ENCODE data around the gene TEX12. TPM values are rescaled to one million over a fixed set of nuclear protein-coding genes. Genes with fewer than 3 reads are reported as not detected.
"Not testable (repeated sequence)": the region's sequence is repeated elsewhere in the genome, so short reads cannot be mapped to it uniquely, and the experiment has no call there.

TEX12 gene
- total RNA-seq, 1 donor from 2014 or later, result not detected

DNA sequence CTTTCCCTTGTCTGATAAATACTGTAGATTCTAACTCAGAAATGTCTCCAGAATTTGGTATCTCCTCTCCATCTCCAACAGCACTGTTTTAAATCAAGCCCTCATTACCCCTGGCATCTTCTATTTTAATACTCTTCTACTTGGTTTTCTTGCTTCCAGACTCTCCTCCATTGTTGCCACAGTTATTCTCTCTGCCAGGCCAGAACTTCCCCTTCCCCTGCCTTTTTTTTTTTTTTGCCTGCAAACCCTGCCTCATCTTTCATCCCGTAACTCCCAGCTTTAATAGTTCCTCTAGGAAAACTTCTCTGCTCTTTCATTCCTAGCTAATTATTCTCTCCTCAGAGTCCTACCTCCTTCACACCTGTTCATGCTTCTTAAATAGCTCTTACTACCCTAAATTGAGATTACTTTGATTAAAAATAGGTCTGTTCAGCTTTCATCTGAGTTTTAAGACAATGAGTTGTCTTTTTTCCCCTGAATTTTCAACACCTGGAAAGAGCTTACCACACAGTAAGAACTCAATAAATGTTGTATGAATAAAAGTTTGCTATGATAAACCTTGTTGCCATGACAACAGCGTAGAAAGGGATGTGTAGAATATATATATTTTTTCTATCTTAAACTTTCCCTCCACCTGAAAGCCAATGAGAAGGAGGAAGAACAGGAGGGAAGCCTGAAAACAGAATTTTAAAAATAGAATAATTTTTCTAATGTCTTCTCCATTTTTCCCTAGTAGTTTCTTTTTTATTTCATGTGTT is 6.9 kb upstream of the TEX12 start:
- TF ChIP-seq, protein P1, sequence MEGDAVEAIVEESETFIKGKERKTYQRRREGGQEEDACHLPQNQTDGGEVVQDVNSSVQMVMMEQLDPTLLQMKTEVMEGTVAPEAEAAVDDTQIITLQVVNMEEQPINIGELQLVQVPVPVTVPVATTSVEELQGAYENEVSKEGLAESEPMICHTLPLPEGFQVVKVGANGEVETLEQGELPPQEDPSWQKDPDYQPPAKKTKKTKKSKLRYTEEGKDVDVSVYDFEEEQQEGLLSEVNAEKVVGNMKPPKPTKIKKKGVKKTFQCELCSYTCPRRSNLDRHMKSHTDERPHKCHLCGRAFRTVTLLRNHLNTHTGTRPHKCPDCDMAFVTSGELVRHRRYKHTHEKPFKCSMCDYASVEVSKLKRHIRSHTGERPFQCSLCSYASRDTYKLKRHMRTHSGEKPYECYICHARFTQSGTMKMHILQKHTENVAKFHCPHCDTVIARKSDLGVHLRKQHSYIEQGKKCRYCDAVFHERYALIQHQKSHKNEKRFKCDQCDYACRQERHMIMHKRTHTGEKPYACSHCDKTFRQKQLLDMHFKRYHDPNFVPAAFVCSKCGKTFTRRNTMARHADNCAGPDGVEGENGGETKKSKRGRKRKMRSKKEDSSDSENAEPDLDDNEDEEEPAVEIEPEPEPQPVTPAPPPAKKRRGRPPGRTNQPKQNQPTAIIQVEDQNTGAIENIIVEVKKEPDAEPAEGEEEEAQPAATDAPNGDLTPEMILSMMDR (IDR thresholded peaks at IDR 0.05), result no peak
- DNase-seq, result no peak
- Mint-ChIP-seq H3K36me3 (ENCODE audit: low read depth) (no peaks in the 10 kb centered on the region), H3K4me1 (peaks cover 9% of the 10 kb centered on the region), H3K27ac (no peak overlapping the region), H3K4me3 (no peak overlapping the region), H3K9me3 (no peaks in the 10 kb centered on the region), H3K27me3 (peaks cover 11% of the 10 kb centered on the region)
- ChIA-PET CTCF (no interaction called here), POLR2A (no interaction called here)
- no peak for ATAC-seq (ENCODE audit: low read depth)
- intact Hi-C loops (cut with micrococcal nuclease), result no loop called here

DNA sequence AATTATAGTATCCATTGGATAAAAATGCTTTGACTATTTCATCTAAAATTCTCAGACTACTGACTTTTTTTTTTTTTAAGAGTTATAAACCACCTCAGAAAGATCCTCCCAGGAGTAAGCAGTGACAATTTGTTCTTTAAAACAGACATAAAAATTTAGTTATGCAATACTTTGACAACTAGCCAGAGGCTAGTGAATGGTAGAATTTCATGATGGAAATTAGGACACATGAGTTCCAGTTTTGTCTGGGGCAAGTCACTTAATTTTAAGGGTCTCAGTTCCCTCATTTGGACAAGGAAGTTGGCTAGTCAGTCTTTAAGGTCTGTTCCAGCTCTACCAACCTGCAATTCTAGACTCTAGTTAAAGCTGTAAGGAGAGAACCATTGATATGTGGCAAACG is 6.2 kb upstream of the TEX12 start:
- TF ChIP-seq, protein P1 (IDR thresholded peaks at IDR 0.05), result no peak
- CTCF ChIA-PET, result no interaction called here
- Mint-ChIP-seq H3K27ac (no peak overlapping the region), H3K36me3 (ENCODE audit: low read depth) (no peaks in the 10 kb centered on the region), H3K4me1 (peaks cover 9% of the 10 kb centered on the region), H3K9me3 (no peaks in the 10 kb centered on the region), H3K4me3 (no peak overlapping the region), H3K27me3 (peaks cover 12% of the 10 kb centered on the region)
- DNase-seq (no peak), ATAC-seq (ENCODE audit: low read depth) (no peak)
- POLR2A ChIA-PET, result no interaction called here
- intact Hi-C loops (cut with micrococcal nuclease), result no loop called here

DNA sequence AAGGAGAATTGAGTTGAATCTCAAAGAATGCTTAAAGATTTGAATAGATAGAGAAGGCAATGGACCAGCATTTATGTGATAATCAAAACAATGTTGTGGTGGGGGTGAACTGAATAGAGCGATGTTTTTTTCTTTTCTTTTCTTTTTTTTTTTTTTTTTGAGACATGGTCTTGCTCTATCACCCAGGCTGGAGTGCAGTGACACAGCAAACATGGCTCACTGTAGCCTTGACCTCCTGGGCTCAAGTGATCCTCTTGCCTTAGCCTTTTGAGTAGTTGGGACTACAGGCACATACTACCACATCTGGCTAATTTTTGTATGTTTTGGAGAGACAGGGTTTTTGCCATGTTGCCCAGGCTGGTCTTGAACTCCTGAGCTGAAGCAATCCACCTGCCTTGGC is 5.0 kb upstream of the TEX12 start:
- H3K4me3 Mint-ChIP-seq; intact Hi-C loops (cut with micrococcal nuclease); POLR2A ChIA-PET; H3K9me3 Mint-ChIP-seq; H3K4me1 Mint-ChIP-seq; H3K36me3 Mint-ChIP-seq (ENCODE audit: low read depth); DNase-seq; H3K27ac Mint-ChIP-seq; CTCF ChIA-PET; ATAC-seq (ENCODE audit: low read depth): not testable (repeated sequence)
- H3K27me3 Mint-ChIP-seq, result peaks cover 16% of the 10 kb centered on the region

DNA sequence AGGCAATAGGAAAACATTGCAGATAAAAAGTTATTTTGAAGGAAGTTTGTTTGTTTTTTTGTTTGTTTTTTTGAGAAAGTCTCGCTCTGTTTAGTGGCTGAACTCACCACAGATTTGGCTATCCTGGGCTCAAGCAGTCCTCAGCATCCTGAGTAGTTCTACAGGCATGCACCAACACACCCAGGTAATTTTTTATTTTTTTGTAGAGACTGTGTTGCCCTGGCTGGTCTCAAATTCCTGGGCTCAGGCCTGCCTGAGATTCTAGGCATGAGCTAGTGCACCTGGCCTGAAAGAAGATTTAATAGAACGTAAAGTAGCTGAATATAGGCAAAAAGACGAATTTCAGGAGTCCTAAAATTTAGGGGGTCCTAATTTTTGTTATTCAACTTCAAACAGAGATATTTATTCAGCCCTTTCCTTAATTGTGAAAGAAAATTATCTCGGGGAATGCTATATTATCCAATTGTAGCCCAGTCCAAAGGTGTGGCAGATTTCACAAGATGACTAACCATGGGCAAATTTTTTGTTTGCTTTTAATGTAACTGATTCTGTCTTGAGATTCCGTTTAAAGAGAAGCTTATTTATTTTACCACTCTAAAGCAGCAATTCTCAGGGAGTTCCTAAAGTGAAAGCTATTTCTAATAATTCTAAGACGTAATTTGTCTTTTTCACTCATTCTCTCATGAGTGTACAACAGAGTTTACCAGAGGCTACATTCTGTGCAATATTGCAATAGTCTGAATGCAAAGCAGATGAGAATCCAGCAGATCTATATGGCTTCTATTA is 4.2 kb upstream of the TEX12 start:
- Mint-ChIP-seq H3K9me3 (no peaks in the 10 kb centered on the region), H3K27ac (no peak overlapping the region), H3K4me3 (no peak overlapping the region), H3K27me3 (peaks cover 17% of the 10 kb centered on the region), H3K4me1 (peaks cover 9% of the 10 kb centered on the region), H3K36me3 (ENCODE audit: low read depth) (no peaks in the 10 kb centered on the region)
- CTCF ChIA-PET, result no interaction called here
- TF ChIP-seq, protein P1 (IDR thresholded peaks at IDR 0.05), result no peak
- ATAC-seq (ENCODE audit: low read depth), result no peak
- POLR2A ChIA-PET, result no interaction called here
- intact Hi-C loops (cut with micrococcal nuclease), result no loop called here
- no peak for DNase-seq

DNA sequence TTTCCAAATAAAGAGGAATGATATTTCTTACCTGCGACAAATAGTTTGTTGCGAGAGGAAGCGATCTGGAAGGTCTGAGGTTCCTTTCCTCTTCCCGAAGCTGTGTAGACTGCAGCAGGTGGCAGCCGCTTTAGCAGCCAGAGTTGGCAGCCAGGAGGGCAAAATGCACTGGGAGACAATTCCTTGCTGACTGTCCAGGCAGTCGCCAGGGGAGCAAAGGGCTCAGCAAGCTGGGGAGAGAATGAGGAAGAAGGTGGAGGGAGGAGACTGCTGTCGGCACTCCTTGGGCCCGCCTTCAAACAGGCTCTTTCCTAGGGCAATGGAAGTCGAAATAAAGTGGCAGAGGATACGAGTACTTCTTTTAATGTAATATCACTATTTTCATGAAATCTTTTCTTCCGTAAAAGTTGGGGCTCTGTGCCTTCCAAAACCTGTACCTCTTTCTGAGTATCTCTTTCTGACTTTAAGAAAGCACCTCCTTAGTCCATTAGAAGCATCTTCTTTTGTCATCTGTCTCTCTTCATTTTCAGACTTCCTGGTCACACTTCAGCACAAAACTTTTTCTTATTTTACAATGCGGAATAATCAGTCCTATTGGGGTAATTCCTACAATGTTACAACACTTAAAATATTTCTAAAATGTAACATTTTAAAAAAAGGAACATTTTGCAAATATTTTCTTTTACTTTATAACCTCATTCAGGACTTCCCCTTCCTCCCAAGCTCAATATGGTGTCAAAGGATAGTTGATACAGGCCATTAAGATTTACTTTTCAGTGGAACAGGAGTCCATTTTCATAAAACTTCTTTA is 3.1 kb upstream of the TEX12 start, which contains the start of gene IL18:
TSS of gene IL18 (minus strand) at position 220 of the 811 bp plus-strand sequence. CDS start 9,041 bp downstream, outside the sequence.
- TF ChIP-seq, protein P1 (IDR thresholded peaks at IDR 0.05), result no peak
- peak within 1 kb of the TSS; percentile 72 for H3K4me3 Mint-ChIP-seq

More for the DNA sequence above, 3.1 kb upstream of the TEX12 start, which contains the start of gene IL18:
- intact Hi-C loops (cut with micrococcal nuclease), result no loop called here
- no peaks in the 10 kb centered on the region for H3K36me3 Mint-ChIP-seq (ENCODE audit: low read depth)
- no peak within 1 kb of the TSS for H3K27ac Mint-ChIP-seq
- ATAC-seq (ENCODE audit: low read depth) (no peak), DNase-seq (no peak)
- CTCF ChIA-PET, result interaction anchor here (0.7 kb wide), 1 partner anchor 39 kb away, joined by 3 read pairs; no protein-coding TSS in a partner anchor
- peaks cover 8% of the 10 kb centered on the region for H3K4me1 Mint-ChIP-seq
- H3K9me3 Mint-ChIP-seq, result no peaks in the 10 kb centered on the region
- peaks cover 20% of the 10 kb centered on the region for H3K27me3 Mint-ChIP-seq
- POLR2A ChIA-PET, result no interaction called here

All from activated B cell treated with CpG ODN at 0.5 μM for 24 hours (primary cell).